Spleen (tissue), 7 donors: ENCODE measurements around the gene PITPNC1.
"Not testable (repeated sequence)": the region's sequence is repeated elsewhere in the genome, so short reads cannot be mapped to it uniquely, and the experiment has no call there.

ENCODE experiments used
- POLR2A ChIP-seq, 3 donors: fragments of 450-650 bp; IDR thresholded peaks; one replicate each; pipeline ENCODE4 v1.5.1; 2017; ENCODE audit warnings: antibody characterized with exemption in 3 of 3, mild to moderate bottlenecking in 1 of 3
- POLR2AphosphoS5 ChIP-seq, 3 donors: sonication (generic); formaldehyde crosslinking; IDR thresholded peaks; one replicate each; pipeline ENCODE4 v1.5.1; 2017; ENCODE audit warnings: antibody characterized with exemption in 3 of 3
- TF ChIP-seq, protein P1 (sequence below), 11 experiments: fragments of 200-600 bp in 7 of 11; fragments of 450-650 bp in 4 of 11; sonication (generic) in 4 of 11; IDR thresholded peaks in 8 of 11; conservative IDR thresholded peaks in 3 of 11; 1 replicate in 7 of 11; 2 replicates in 4 of 11; pipeline versions ENCODE4 v1.4.0 to v1.8.0; 2016 to 2021; ENCODE audit warnings: antibody characterized with exemption in 11 of 11, inconsistent platforms in 4 of 11, mild to moderate bottlenecking in 1 of 11
- donor health status: DM: no; HTN: no; CAD: no; lungs with moderate emphysema.
- donor health status: DM: no; HTN: no; CAD: no.
- donor health status: DM: no; HTN: no; CAD: no.

- TF ChIP-seq, protein P1, sequence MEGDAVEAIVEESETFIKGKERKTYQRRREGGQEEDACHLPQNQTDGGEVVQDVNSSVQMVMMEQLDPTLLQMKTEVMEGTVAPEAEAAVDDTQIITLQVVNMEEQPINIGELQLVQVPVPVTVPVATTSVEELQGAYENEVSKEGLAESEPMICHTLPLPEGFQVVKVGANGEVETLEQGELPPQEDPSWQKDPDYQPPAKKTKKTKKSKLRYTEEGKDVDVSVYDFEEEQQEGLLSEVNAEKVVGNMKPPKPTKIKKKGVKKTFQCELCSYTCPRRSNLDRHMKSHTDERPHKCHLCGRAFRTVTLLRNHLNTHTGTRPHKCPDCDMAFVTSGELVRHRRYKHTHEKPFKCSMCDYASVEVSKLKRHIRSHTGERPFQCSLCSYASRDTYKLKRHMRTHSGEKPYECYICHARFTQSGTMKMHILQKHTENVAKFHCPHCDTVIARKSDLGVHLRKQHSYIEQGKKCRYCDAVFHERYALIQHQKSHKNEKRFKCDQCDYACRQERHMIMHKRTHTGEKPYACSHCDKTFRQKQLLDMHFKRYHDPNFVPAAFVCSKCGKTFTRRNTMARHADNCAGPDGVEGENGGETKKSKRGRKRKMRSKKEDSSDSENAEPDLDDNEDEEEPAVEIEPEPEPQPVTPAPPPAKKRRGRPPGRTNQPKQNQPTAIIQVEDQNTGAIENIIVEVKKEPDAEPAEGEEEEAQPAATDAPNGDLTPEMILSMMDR (IDR thresholded peaks at IDR 0.05 in 8 of 11, conservative IDR thresholded peaks at IDR 0.05 in 3 of 11), result not testable (repeated sequence)
- not testable (repeated sequence) for TF ChIP-seq POLR2AphosphoS5, POLR2A (IDR thresholded peaks at IDR 0.05)
Measured at GRCh38 chr17:67645195-67645594, 268.1 kb downstream of the PITPNC1 start.
